ENCODE measurements around the gene CPNE4.
A peak's percentile ranks its signal among the peaks of the same experiment; 100 is the strongest.

CPNE4 gene

GRCh38 chr3:131998027-131998426 is 36.8 kb downstream of the CPNE4 start:
- no peak overlapping the region for H3K4me3 ChIP-seq (ENCODE audit: control insufficient read depth, low read depth, low read length)
- TF ChIP-seq CTCF (conservative IDR thresholded peaks at IDR 0.05; ENCODE audit: control insufficient read depth, insufficient read depth, low read depth, low read length) = no peak
- DNase-seq (ENCODE audit: low read depth) = no peak

- no peak overlapping the region for H3K4me3 ChIP-seq (ENCODE audit: control insufficient read depth, low read depth, low read length)
- no peak for TF ChIP-seq CTCF (conservative IDR thresholded peaks at IDR 0.05; ENCODE audit: control insufficient read depth, insufficient read depth, low read depth, low read length)
- DNase-seq (ENCODE audit: low read depth) = peak; percentile 19
These were observed 38.9 kb downstream of the CPNE4 start for GRCh38 chr3:131995891-131996290.

- no peak for DNase-seq (ENCODE audit: low read depth)
- H3K4me3 ChIP-seq (ENCODE audit: control insufficient read depth, low read depth, low read length) = no peak overlapping the region
- no peak for TF ChIP-seq CTCF (conservative IDR thresholded peaks at IDR 0.05; ENCODE audit: control insufficient read depth, insufficient read depth, low read depth, low read length)
These were observed 45.5 kb downstream of the CPNE4 start for GRCh38 chr3:131989318-131989717.

GRCh38 chr3:131988209-131988608 is 46.6 kb downstream of the CPNE4 start:
- TF ChIP-seq CTCF (conservative IDR thresholded peaks at IDR 0.05; ENCODE audit: control insufficient read depth, insufficient read depth, low read depth, low read length) = no peak
- no peak for DNase-seq (ENCODE audit: low read depth)
- no peak overlapping the region for H3K4me3 ChIP-seq (ENCODE audit: control insufficient read depth, low read depth, low read length)

GRCh38 chr3:131983689-131984088 is 51.1 kb downstream of the CPNE4 start:
- no peak for TF ChIP-seq CTCF (conservative IDR thresholded peaks at IDR 0.05; ENCODE audit: control insufficient read depth, insufficient read depth, low read depth, low read length)
- DNase-seq (ENCODE audit: low read depth) = no peak
- no peak overlapping the region for H3K4me3 ChIP-seq (ENCODE audit: control insufficient read depth, low read depth, low read length)

- DNase-seq (ENCODE audit: low read depth) = no peak
- no peak for TF ChIP-seq CTCF (conservative IDR thresholded peaks at IDR 0.05; ENCODE audit: control insufficient read depth, insufficient read depth, low read depth, low read length)
- H3K4me3 ChIP-seq (ENCODE audit: control insufficient read depth, low read depth, low read length) = no peak overlapping the region
These were observed 53.5 kb downstream of the CPNE4 start for GRCh38 chr3:131981323-131981722.

GRCh38 chr3:131976448-131976847 is 58.4 kb downstream of the CPNE4 start:
- DNase-seq (ENCODE audit: low read depth) = no peak
- no peak overlapping the region for H3K4me3 ChIP-seq (ENCODE audit: control insufficient read depth, low read depth, low read length)
- no peak for TF ChIP-seq CTCF (conservative IDR thresholded peaks at IDR 0.05; ENCODE audit: control insufficient read depth, insufficient read depth, low read depth, low read length)
